HCT116 (cell line): ENCODE measurements around the gene BMP2. TPM values are rescaled to one million over a fixed set of nuclear protein-coding genes. Genes with fewer than 3 reads are reported as not detected.

Source experiments
- ATAC-seq: fragments of 200-7000 bp; cut with Tn5 transposase; 2 replicates; pipeline ENCODE4 v1.9.1; 2020; ENCODE audit warnings: mild to moderate bottlenecking, moderate library complexity
- BruUV-seq: library from RNA; stranded (reverse); fragments of 400-500 nt; replicated peaks from 2 replicates; lab custom pipeline; 2021; lab: Mats Ljungman, UMichigan
- CTCF ChIA-PET: fragments of 300-600 bp; sonication (Branson Sonifier 250); formaldehyde crosslinking; loops from one replicate; lab custom pipeline; 2021; ENCODE audit warnings: antibody characterized with exemption; lab: Charles Lee
- POLR2A ChIA-PET: fragments of 300-600, 350-600 bp; sonication (Branson Sonifier 250); formaldehyde crosslinking; loops from one replicate; lab custom pipeline; 2021; ENCODE audit warnings: antibody characterized with exemption; lab: Charles Lee
- RAD21 ChIA-PET, 2 experiments: fragments of 300-600 bp; sonication (Branson Sonifier 250); formaldehyde crosslinking; loops; one replicate each; lab custom pipeline; 2023; ENCODE audit warnings: low total read pairs in 2 of 2; ENCODE audit not compliant: uncharacterized antibody in 2 of 2, unreplicated experiment in 2 of 2, low non-redundant PET in 1 of 2; lab: Charles Lee
- DNase-seq: peaks from one replicate; pipeline ENCODE4 v3.0.0-alpha.2; 2010; ENCODE audit warnings: low read depth, low spot score
- H2AFZ ChIP-seq: fragments of 200-600 bp; shearing (Covaris generic), sonication (generic); 2 replicates; pipeline ENCODE4 v1.6.1; 2017; ENCODE audit warnings: low read depth, mixed run types, mixed read lengths, antibody characterized with exemption, low read length; ENCODE audit not compliant: poor library complexity, severe bottlenecking
- H3K27ac ChIP-seq: 2 replicates; pipeline ENCODE4 v1.5.1; 2012; ENCODE audit warnings: low read depth, low read length
- H3K27me3 ChIP-seq: fragments of 200-600 bp; sonication (generic); 2 replicates; pipeline ENCODE4 v1.6.1; 2016; ENCODE audit warnings: mixed run types, low read length, mixed read lengths; ENCODE audit not compliant: insufficient read depth
- H3K36me3 ChIP-seq, 2 experiments: fragments of 200-500 bp in 1 of 2; fragments of 200-600 bp in 1 of 2; sonication (Bioruptor generic) in 1 of 2; sonication (generic) in 1 of 2; 2 replicates each; pipeline versions ENCODE4 v1.5.1 to v1.6.1; 2014 to 2016; ENCODE audit warnings: low read length in 2 of 2, inconsistent platforms in 1 of 2, mixed read lengths in 1 of 2, mixed run types in 1 of 2; ENCODE audit not compliant: insufficient read depth in 2 of 2, control insufficient read depth in 1 of 2
- H3K4me1 ChIP-seq, 2 experiments: fragments of 200-600 bp in 1 of 2; sonication (generic) in 1 of 2; 2 replicates each; pipeline versions ENCODE4 v1.5.1 to v1.6.1; 2012 to 2017; ENCODE audit warnings: low read length in 2 of 2, inconsistent platforms in 1 of 2, mild to moderate bottlenecking in 1 of 2, mixed read lengths in 1 of 2, mixed run types in 1 of 2, moderate library complexity in 1 of 2; ENCODE audit not compliant: insufficient read depth in 2 of 2, control insufficient read depth in 1 of 2
- H3K4me2 ChIP-seq: fragments of 200-600 bp; sonication (generic); 2 replicates; pipeline ENCODE4 v1.6.1; 2017; ENCODE audit warnings: mixed run types, low read length, mixed read lengths
- H3K4me3 ChIP-seq, 2 experiments: fragments of 200-600 bp in 1 of 2; sonication (generic) in 1 of 2; replicated peaks in 1 of 2; 2 replicates each; pipeline ENCODE4 v1.5.1; 2011 to 2016; ENCODE audit warnings: low read length in 2 of 2, control low read depth in 1 of 2, low read depth in 1 of 2, mild to moderate bottlenecking in 1 of 2, mixed read lengths in 1 of 2, mixed run types in 1 of 2
- H3K79me2 ChIP-seq: fragments of 200-600 bp; sonication (generic); 2 replicates; pipeline ENCODE4 v1.6.1; 2017; ENCODE audit warnings: mild to moderate bottlenecking, mixed run types, low read length, moderate library complexity, mixed read lengths; ENCODE audit not compliant: insufficient read depth
- H3K9ac ChIP-seq: fragments of 200-600 bp; sonication (generic); 2 replicates; pipeline ENCODE4 v1.6.1; 2016; ENCODE audit warnings: low read length, mixed read lengths
- H3K9me2 ChIP-seq: fragments of 200-600 bp; sonication (generic), shearing (Covaris generic); 2 replicates; pipeline ENCODE4 v1.6.1; 2017; ENCODE audit warnings: mixed run types, mild to moderate bottlenecking, moderate library complexity; ENCODE audit not compliant: insufficient read depth
- H3K9me3 ChIP-seq, 2 experiments: fragments of 200-500 bp in 1 of 2; fragments of 200-600 bp in 1 of 2; sonication (Bioruptor generic) in 1 of 2; sonication (generic) in 1 of 2; 2 replicates each; pipeline ENCODE4 v1.6.1; 2014 to 2017; ENCODE audit warnings: low read length in 2 of 2, mixed read lengths in 2 of 2, inconsistent platforms in 1 of 2, low read depth in 1 of 2, mild to moderate bottlenecking in 1 of 2, mixed run types in 1 of 2, moderate library complexity in 1 of 2; ENCODE audit not compliant: control insufficient read depth in 1 of 2, insufficient read depth in 1 of 2
- H4K20me1 ChIP-seq: fragments of 200-600 bp; sonication (generic), shearing (Covaris generic); 2 replicates; pipeline ENCODE4 v1.6.1; 2017; ENCODE audit warnings: mixed run types, mild to moderate bottlenecking, moderate library complexity; ENCODE audit not compliant: insufficient read depth
- ELF1 ChIP-seq: IDR thresholded peaks from 2 replicates; pipeline ENCODE4 v1.6.1; 2012; ENCODE audit warnings: low read depth, borderline replicate concordance
- POLR2AphosphoS5 ChIP-seq: IDR thresholded peaks from 2 replicates; pipeline ENCODE4 v1.6.1; 2011; ENCODE audit warnings: mild to moderate bottlenecking, low read depth, low read length, moderate library complexity
- RAD21 ChIP-seq: IDR thresholded peaks from 2 replicates; pipeline ENCODE4 v1.6.1; 2012; ENCODE audit warnings: low read depth, mild to moderate bottlenecking
- TCF7L2 ChIP-seq: IDR thresholded peaks from 2 replicates; pipeline ENCODE4 v1.7.0; 2011; ENCODE audit warnings: borderline replicate concordance, inconsistent platforms; ENCODE audit not compliant: insufficient read depth, insufficient read length; ENCODE audit errors: extremely low read depth
- YY1 ChIP-seq: IDR thresholded peaks from 2 replicates; pipeline ENCODE4 v1.6.1; 2011; ENCODE audit warnings: low read length, low read depth, moderate library complexity, mild to moderate bottlenecking; ENCODE audit not compliant: insufficient replicate concordance; ENCODE audit errors: extremely low read depth
- intact Hi-C: fragments of 100-400 bp; cut with micrococcal nuclease; formaldehyde crosslinking; loops from 2 replicates; pipeline ENCODE4 v1.10.0; 2022
- total RNA-seq: library from RNA; stranded (reverse); gene quantifications from one replicate; pipeline ENCODE4 v1.2.1, GENCODE V29; 2021; ENCODE audit not compliant: unreplicated experiment
- TF ChIP-seq, protein P1 (sequence below): IDR thresholded peaks from 2 replicates; pipeline ENCODE4 v1.6.1; 2012; ENCODE audit warnings: low read depth
- TF ChIP-seq, protein P2 (sequence below): IDR thresholded peaks from 2 replicates; pipeline ENCODE4 v1.6.1; 2012

The BMP2 gene
- total RNA-seq, 1 experiment from 2014 or later, result 0.15 TPM

DNA sequence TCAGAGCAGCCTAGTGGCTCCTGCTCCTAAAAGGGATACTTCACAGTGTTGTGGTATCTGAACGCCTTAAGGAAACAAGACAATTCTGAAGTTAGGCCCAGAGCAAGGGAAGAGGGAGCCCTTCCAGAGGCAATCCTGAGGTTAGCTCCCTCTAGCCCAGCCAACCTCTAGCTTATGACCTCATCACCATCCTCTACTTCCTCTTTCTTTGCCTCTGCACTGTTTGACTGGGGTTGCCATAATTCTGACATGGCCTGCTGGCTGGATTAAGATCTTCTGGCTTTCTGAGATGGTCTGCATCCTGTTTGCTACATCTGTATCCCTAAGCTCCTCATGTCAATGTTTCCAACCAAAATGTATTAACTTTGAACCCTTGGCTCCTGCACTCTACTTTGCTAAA lies 23.3 kb upstream of the BMP2 start:
- Histone ChIP-seq H3K27me3 (no peaks in the 10 kb centered on the region), H3K27ac (no peak overlapping the region)
- no peak for ATAC-seq
- TF ChIP-seq RAD21 (no peak), POLR2AphosphoS5 (no peak), ELF1 (no peak), TCF7L2 (no peak), YY1 (no peak)
- TF ChIP-seq, protein P1, sequence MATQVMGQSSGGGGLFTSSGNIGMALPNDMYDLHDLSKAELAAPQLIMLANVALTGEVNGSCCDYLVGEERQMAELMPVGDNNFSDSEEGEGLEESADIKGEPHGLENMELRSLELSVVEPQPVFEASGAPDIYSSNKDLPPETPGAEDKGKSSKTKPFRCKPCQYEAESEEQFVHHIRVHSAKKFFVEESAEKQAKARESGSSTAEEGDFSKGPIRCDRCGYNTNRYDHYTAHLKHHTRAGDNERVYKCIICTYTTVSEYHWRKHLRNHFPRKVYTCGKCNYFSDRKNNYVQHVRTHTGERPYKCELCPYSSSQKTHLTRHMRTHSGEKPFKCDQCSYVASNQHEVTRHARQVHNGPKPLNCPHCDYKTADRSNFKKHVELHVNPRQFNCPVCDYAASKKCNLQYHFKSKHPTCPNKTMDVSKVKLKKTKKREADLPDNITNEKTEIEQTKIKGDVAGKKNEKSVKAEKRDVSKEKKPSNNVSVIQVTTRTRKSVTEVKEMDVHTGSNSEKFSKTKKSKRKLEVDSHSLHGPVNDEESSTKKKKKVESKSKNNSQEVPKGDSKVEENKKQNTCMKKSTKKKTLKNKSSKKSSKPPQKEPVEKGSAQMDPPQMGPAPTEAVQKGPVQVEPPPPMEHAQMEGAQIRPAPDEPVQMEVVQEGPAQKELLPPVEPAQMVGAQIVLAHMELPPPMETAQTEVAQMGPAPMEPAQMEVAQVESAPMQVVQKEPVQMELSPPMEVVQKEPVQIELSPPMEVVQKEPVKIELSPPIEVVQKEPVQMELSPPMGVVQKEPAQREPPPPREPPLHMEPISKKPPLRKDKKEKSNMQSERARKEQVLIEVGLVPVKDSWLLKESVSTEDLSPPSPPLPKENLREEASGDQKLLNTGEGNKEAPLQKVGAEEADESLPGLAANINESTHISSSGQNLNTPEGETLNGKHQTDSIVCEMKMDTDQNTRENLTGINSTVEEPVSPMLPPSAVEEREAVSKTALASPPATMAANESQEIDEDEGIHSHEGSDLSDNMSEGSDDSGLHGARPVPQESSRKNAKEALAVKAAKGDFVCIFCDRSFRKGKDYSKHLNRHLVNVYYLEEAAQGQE, result no peak
- TF ChIP-seq, protein P2, sequence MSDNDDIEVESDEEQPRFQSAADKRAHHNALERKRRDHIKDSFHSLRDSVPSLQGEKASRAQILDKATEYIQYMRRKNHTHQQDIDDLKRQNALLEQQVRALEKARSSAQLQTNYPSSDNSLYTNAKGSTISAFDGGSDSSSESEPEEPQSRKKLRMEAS, result no peak
- TF ChIP-seq, all 23 proteins: peak for 0
- Histone ChIP-seq H3K79me2 (no peaks in the 10 kb centered on the region), H3K4me3 (no peak overlapping the region), H3K9ac (no peak overlapping the region), H3K9me2 (no peaks in the 10 kb centered on the region), H2AFZ (no peak overlapping the region), H4K20me1 (no peaks in the 10 kb centered on the region), H3K36me3 (no peaks in the 10 kb centered on the region; a peak in 1 of 4 replicates), H3K9me3 (peaks cover 4 to 21% of the 10 kb centered on the region in 2 experiments; a peak in 3 of 4 replicates), H3K4me1 (no peaks in the 10 kb centered on the region), H3K4me2 (no peak overlapping the region)
- ChIA-PET POLR2A (no interaction called here), CTCF (no interaction called here), RAD21 (interaction anchor here in 1 of 2 experiments (0.6 kb wide), 1 partner anchor 664 kb away, joined by 3 read pairs; no protein-coding TSS in a partner anchor)
- intact Hi-C loops, result no loop called here
- DNase-seq, result no peak
- no TSS peak for BruUV-seq
